Fibroblast of the conjunctiva (primary cell): ENCODE measurements around the gene LONP2.
"Not testable (repeated sequence)": the region's sequence is repeated elsewhere in the genome, so short reads cannot be mapped to it uniquely, and the experiment has no call there.

ENCODE experiments used
- DNase-seq: peaks from one replicate; pipeline ENCODE4 v3.0.0-alpha.2; 2010; ENCODE audit warnings: low read depth

The LONP2 gene

GRCh38 chr16:48292452-48292851 lies 48.4 kb downstream of the LONP2 start:
- no peak for DNase-seq

GRCh38 chr16:48294724-48295123 lies 50.6 kb downstream of the LONP2 start:
- DNase-seq, result no peak

GRCh38 chr16:48295488-48296281 lies 51.6 kb downstream of the LONP2 start:
- DNase-seq, result no peak

- no peak for DNase-seq
These were observed 55.4 kb downstream of the LONP2 start for GRCh38 chr16:48299471-48299870.

GRCh38 chr16:48300391-48300856 lies 56.3 kb downstream of the LONP2 start:
- peak; percentile 93 for DNase-seq

GRCh38 chr16:48308535-48308934 lies 64.4 kb downstream of the LONP2 start:
- no peak for DNase-seq

- DNase-seq, result no peak
These were observed 67.0 kb downstream of the LONP2 start for GRCh38 chr16:48310908-48311641.

- DNase-seq, result not testable (repeated sequence)
These were observed 69.8 kb downstream of the LONP2 start for GRCh38 chr16:48313905-48314304.

GRCh38 chr16:48317026-48317425 lies 72.9 kb downstream of the LONP2 start:
- DNase-seq, result no peak

- no peak for DNase-seq
These were observed 73.7 kb downstream of the LONP2 start for GRCh38 chr16:48317614-48318315.

- no peak for DNase-seq
These were observed 74.5 kb downstream of the LONP2 start for GRCh38 chr16:48318630-48319029.

GRCh38 chr16:48321317-48322036 lies 77.4 kb downstream of the LONP2 start:
- no peak for DNase-seq

- DNase-seq, result no peak
These were observed 80.0 kb downstream of the LONP2 start for GRCh38 chr16:48323783-48324775.

GRCh38 chr16:48326915-48327314 lies 82.8 kb downstream of the LONP2 start:
- no peak for DNase-seq

GRCh38 chr16:48329138-48329537 lies 85.0 kb downstream of the LONP2 start:
- DNase-seq, result no peak

- DNase-seq, result no peak
These were observed 86.2 kb downstream of the LONP2 start for GRCh38 chr16:48330189-48330840.

GRCh38 chr16:48330841-48331192 lies 86.7 kb downstream of the LONP2 start:
- DNase-seq, result no peak

GRCh38 chr16:48332978-48333377 lies 88.9 kb downstream of the LONP2 start:
- no peak for DNase-seq

GRCh38 chr16:48334325-48334724 lies 90.2 kb downstream of the LONP2 start:
- no peak for DNase-seq

GRCh38 chr16:48335961-48336360 lies 91.9 kb downstream of the LONP2 start:
- no peak for DNase-seq
